Measurements from ENCODE around the gene NEURL1. TPM values are rescaled to one million over a fixed set of nuclear protein-coding genes. Genes with fewer than 3 reads are reported as not detected.

The NEURL1 gene
- total and polyA plus RNA-seq, 2 donors (not counting 1 experiment from before 2014, with no cell fraction given): 0.30 to 0.57 TPM

- Mint-ChIP-seq H3K27me3 (peaks cover 15% of the 10 kb centered on the region), H3K4me3 (no peak overlapping the region), H3K4me1 (peaks cover 1% of the 10 kb centered on the region), H3K27ac (no peak overlapping the region), H3K9me3 (ENCODE audit: insufficient read depth) (no peaks in the 10 kb centered on the region)
- intact Hi-C loops (cut with micrococcal nuclease): no loop called here
- DNase-seq: no peak
- POLR2A ChIA-PET: no interaction called here
- H3K4me3 ChIP-seq (ENCODE audit: control extremely low read depth in 1 of 5, extremely low read depth in 1 of 5, insufficient read depth in 1 of 5, low read depth in 2 of 5, low read length in 4 of 5): no peak overlapping the region
- WGBS (ENCODE audit: insufficient coverage): 89% methylated on average over 7 of the region's 8 CpGs
- H3K27me3 ChIP-seq (replicated peaks in 1 of 4; ENCODE audit: control extremely low read depth in 1 of 4, control insufficient read depth in 3 of 4, insufficient read depth in 4 of 4, low read length in 3 of 4): peaks cover 0 to 10% (median 2%) of the 10 kb centered on the region in 4 experiments
- CTCF ChIA-PET: no interaction called here
- no peaks in the 10 kb centered on the region for H4K20me1 ChIP-seq (ENCODE audit: control insufficient read depth, insufficient read depth, low read length, poor library complexity, severe bottlenecking)
- H3K27ac ChIP-seq (ENCODE audit: low read length in 2 of 2): no peak overlapping the region
- no peak for ATAC-seq (ENCODE audit: low read depth)
- H2AFZ ChIP-seq (ENCODE audit: insufficient read depth, low read depth, low read length, poor library complexity, severe bottlenecking): no peak overlapping the region
- H3K4me1 ChIP-seq (ENCODE audit: control insufficient read depth in 2 of 2, insufficient read depth in 2 of 2, low read length in 2 of 2): peaks cover 0 to 1% of the 10 kb centered on the region in 2 donors
- TF ChIP-seq EZH2 (IDR thresholded peaks at IDR 0.05; ENCODE audit: borderline replicate concordance, insufficient read depth, low read depth, low read length, poor library complexity, severe bottlenecking) (no peak), CTCF (IDR thresholded peaks at IDR 0.05) (no peak)
- H3K9ac ChIP-seq (ENCODE audit: low read length): no peak overlapping the region
- H3K36me3 ChIP-seq (replicated peaks in 1 of 2; ENCODE audit: control extremely low read depth in 1 of 2, control insufficient read depth in 1 of 2, extremely low read depth in 1 of 2, insufficient read depth in 2 of 2, low read length in 1 of 2): no peaks in the 10 kb centered on the region
- no peaks in the 10 kb centered on the region for H3K9me3 ChIP-seq (ENCODE audit: control extremely low read depth in 1 of 3, control insufficient read depth in 2 of 3, insufficient read depth in 1 of 3, low read length in 2 of 3)
- H3K4me2 ChIP-seq (replicated peaks; ENCODE audit: low read depth, low read length, poor library complexity, severe bottlenecking): no peak overlapping the region
- no peaks in the 10 kb centered on the region for H3K79me2 ChIP-seq (ENCODE audit: control insufficient read depth, insufficient read depth, low read length)
Measured at GRCh38 chr10:103510046-103510685, 16.7 kb downstream of the NEURL1 start.
